GM23248 (cell line): ENCODE measurements around the gene IMPDH1.

Experiments
- EZH2 ChIP-seq: fragments of 200-600 bp; sonication (generic); IDR thresholded peaks from 2 replicates; pipeline ENCODE4 v1.6.1; 2018; ENCODE audit warnings: antibody characterized with exemption, mild to moderate bottlenecking; ENCODE audit not compliant: insufficient read depth, poor library complexity, severe bottlenecking
- EZH2phosphoT487 ChIP-seq: fragments of 200-600 bp; sonication (generic); IDR thresholded peaks from 2 replicates; pipeline ENCODE4 v1.6.1; 2018; ENCODE audit warnings: antibody characterized with exemption, moderate library complexity, mild to moderate bottlenecking, low read depth; ENCODE audit not compliant: insufficient read depth

GRCh38 chr7:128450409-128450808, 40.6 kb upstream of the IMPDH1 start:
- TF ChIP-seq EZH2 (no peak), EZH2phosphoT487 (no peak)
